MM.1S (cell line): ENCODE data around the gene CADM3.

ENCODE experiments used
- DNase-seq: peaks from one replicate; pipeline ENCODE4 v3.0.0-alpha.2; 2015
- H2AFZ ChIP-seq: fragments of 300-600 bp; sonication (generic); 2 replicates; pipeline ENCODE4 v1.6.0; 2016; ENCODE audit warnings: antibody characterized with exemption, low read length
- H3F3A ChIP-seq: fragments of 300-600 bp; sonication (generic); 2 replicates; pipeline ENCODE4 v1.6.1; 2016; ENCODE audit warnings: mild to moderate bottlenecking, antibody characterized with exemption, low read length, moderate library complexity, mixed read lengths; ENCODE audit not compliant: insufficient read depth
- H3K27ac ChIP-seq: fragments of 300-600 bp; sonication (generic); 2 replicates; pipeline ENCODE4 v1.5.1; 2016; ENCODE audit warnings: mild to moderate bottlenecking, low read length
- H3K27me3 ChIP-seq: fragments of 300-600 bp; sonication (generic); replicated peaks from 2 replicates; pipeline ENCODE4 v1.6.0; 2016; ENCODE audit warnings: low read length; ENCODE audit not compliant: insufficient read depth
- H3K36me3 ChIP-seq: fragments of 300-600 bp; sonication (generic); replicated peaks from 2 replicates; pipeline ENCODE4 v1.6.1; 2016; ENCODE audit warnings: mild to moderate bottlenecking, low read length, mixed read lengths; ENCODE audit not compliant: insufficient read depth
- H3K4me1 ChIP-seq: fragments of 300-600 bp; sonication (generic); 2 replicates; pipeline ENCODE4 v1.6.1; 2016; ENCODE audit warnings: low read length, mixed read lengths
- H3K4me2 ChIP-seq: fragments of 300-600 bp; sonication (generic); 2 replicates; pipeline ENCODE4 v1.6.0; 2016; ENCODE audit warnings: low read depth, low read length
- H3K4me3 ChIP-seq: fragments of 300-600 bp; sonication (generic); 2 replicates; pipeline ENCODE4 v1.5.1; 2016; ENCODE audit warnings: low read length, mixed read lengths
- H3K79me2 ChIP-seq: fragments of 300-600 bp; sonication (generic); 2 replicates; pipeline ENCODE4 v1.6.1; 2016; ENCODE audit warnings: mixed run types, low read length, mixed read lengths
- H3K9ac ChIP-seq: fragments of 300-600 bp; sonication (generic); 2 replicates; pipeline ENCODE4 v1.6.1; 2016; ENCODE audit warnings: low read length, mixed read lengths
- H3K9me2 ChIP-seq: fragments of 300-600 bp; sonication (generic); replicated peaks from 2 replicates; pipeline ENCODE4 v1.6.1; 2016; ENCODE audit warnings: mild to moderate bottlenecking, low read length, mixed read lengths; ENCODE audit not compliant: insufficient read depth
- H3K9me3 ChIP-seq: fragments of 300-600 bp; sonication (generic); replicated peaks from 2 replicates; pipeline ENCODE4 v1.6.1; 2016; ENCODE audit warnings: mild to moderate bottlenecking, low read length, mixed read lengths; ENCODE audit not compliant: insufficient read depth
- H4K20me1 ChIP-seq: fragments of 300-600 bp; sonication (generic); 2 replicates; pipeline ENCODE4 v1.6.1; 2016; ENCODE audit warnings: mild to moderate bottlenecking, low read length, moderate library complexity, mixed read lengths; ENCODE audit not compliant: insufficient read depth
- CTCF ChIP-seq: fragments of 300-600 bp; sonication (generic); IDR thresholded peaks from 2 replicates; pipeline ENCODE4 v1.5.1; 2016; ENCODE audit warnings: antibody characterized with exemption, low read length, mixed read lengths
- EZH2 ChIP-seq: fragments of 300-600 bp; sonication (generic); optimal IDR thresholded peaks from 2 replicates; pipeline ENCODE3; 2017; ENCODE audit warnings: low read depth, mild to moderate bottlenecking, antibody characterized with exemption, low read length, mixed read lengths
- EZH2phosphoT487 ChIP-seq: fragments of 300-600 bp; sonication (generic); IDR thresholded peaks from 2 replicates; pipeline ENCODE4 v1.6.1; 2018; ENCODE audit warnings: antibody characterized with exemption, low read length

The CADM3 gene

GRCh38 chr1:159250638-159251216 is 79.3 kb downstream of the CADM3 start:
- H3K27me3 ChIP-seq: no peaks in the 10 kb centered on the region
- no peaks in the 10 kb centered on the region for H4K20me1 ChIP-seq
- H3F3A ChIP-seq: no peaks in the 10 kb centered on the region
- H3K4me2 ChIP-seq: no peak overlapping the region
- H3K36me3 ChIP-seq: no peaks in the 10 kb centered on the region
- no peaks in the 10 kb centered on the region for H3K79me2 ChIP-seq
- no peaks in the 10 kb centered on the region for H3K9me3 ChIP-seq
- no peak overlapping the region for H3K27ac ChIP-seq
- H3K9ac ChIP-seq: no peak overlapping the region
- no peaks in the 10 kb centered on the region for H3K4me1 ChIP-seq
- TF ChIP-seq CTCF (no peak), EZH2 (no peak), EZH2phosphoT487 (no peak)
- no peaks in the 10 kb centered on the region for H3K9me2 ChIP-seq
- H2AFZ ChIP-seq: no peak overlapping the region
- no peak overlapping the region for H3K4me3 ChIP-seq
- DNase-seq: no peak
